ENCODE measurements around the gene TMEM129.

GRCh38 chr4:1763550-1764080, 42.5 kb upstream of the TMEM129 start:
- TF ChIP-seq, protein P1, sequence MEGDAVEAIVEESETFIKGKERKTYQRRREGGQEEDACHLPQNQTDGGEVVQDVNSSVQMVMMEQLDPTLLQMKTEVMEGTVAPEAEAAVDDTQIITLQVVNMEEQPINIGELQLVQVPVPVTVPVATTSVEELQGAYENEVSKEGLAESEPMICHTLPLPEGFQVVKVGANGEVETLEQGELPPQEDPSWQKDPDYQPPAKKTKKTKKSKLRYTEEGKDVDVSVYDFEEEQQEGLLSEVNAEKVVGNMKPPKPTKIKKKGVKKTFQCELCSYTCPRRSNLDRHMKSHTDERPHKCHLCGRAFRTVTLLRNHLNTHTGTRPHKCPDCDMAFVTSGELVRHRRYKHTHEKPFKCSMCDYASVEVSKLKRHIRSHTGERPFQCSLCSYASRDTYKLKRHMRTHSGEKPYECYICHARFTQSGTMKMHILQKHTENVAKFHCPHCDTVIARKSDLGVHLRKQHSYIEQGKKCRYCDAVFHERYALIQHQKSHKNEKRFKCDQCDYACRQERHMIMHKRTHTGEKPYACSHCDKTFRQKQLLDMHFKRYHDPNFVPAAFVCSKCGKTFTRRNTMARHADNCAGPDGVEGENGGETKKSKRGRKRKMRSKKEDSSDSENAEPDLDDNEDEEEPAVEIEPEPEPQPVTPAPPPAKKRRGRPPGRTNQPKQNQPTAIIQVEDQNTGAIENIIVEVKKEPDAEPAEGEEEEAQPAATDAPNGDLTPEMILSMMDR (conservative IDR thresholded peaks at IDR 0.05; ENCODE audit: low read length) = no peak
- no peak for TF ChIP-seq EZH2phosphoT487 (IDR thresholded peaks at IDR 0.05; ENCODE audit: borderline replicate concordance, low read depth, low read length)

All from OCI-LY7 (cell line).